IPS-18c (cell line): ENCODE results near the gene EEA1.
"Not testable (repeated sequence)": the region's sequence is repeated elsewhere in the genome, so short reads cannot be mapped to it uniquely, and the experiment has no call there.

Experiments
- H3K4me3 ChIP-seq: 2 replicates; pipeline ENCODE4 v1.7.0; 2013; ENCODE audit warnings: low read depth, mild to moderate bottlenecking, low read length, moderate library complexity; ENCODE audit not compliant: insufficient read depth
- H3K9me3 ChIP-seq: one replicate; pipeline ENCODE4 v1.6.1; 2013; ENCODE audit warnings: mild to moderate bottlenecking, low read length, moderate library complexity; ENCODE audit not compliant: control insufficient read depth, insufficient read depth

Gene EEA1

GRCh38 chr12:92928962-92929915 lies at the start of gene EEA1:
EEA1 (minus strand) TSS chr12:92929295; CDS start chr12:92929066, 229 bp downstream.
- no peaks in the 10 kb centered on the region for H3K9me3 ChIP-seq
- peak within 1 kb of the TSS; percentile 70 for H3K4me3 ChIP-seq

- Histone ChIP-seq H3K4me3 (no peak overlapping the region), H3K9me3 (peaks cover 4% of the 10 kb centered on the region)
Measured at GRCh38 chr12:92978607-92979006, 49.5 kb upstream of the EEA1 start.

- peaks cover 4% of the 10 kb centered on the region for H3K9me3 ChIP-seq
- no peak overlapping the region for H3K4me3 ChIP-seq
Measured at GRCh38 chr12:92977326-92977725, 48.2 kb upstream of the EEA1 start.

- no peak overlapping the region for H3K4me3 ChIP-seq
- peaks cover 4% of the 10 kb centered on the region for H3K9me3 ChIP-seq
Measured at GRCh38 chr12:92974759-92975158, 45.7 kb upstream of the EEA1 start.

GRCh38 chr12:92973614-92974013 lies 44.5 kb upstream of the EEA1 start:
- Histone ChIP-seq H3K9me3 (peaks cover 4% of the 10 kb centered on the region), H3K4me3 (no peak overlapping the region)

- no peak overlapping the region for H3K4me3 ChIP-seq
- peaks cover 4% of the 10 kb centered on the region for H3K9me3 ChIP-seq
Measured at GRCh38 chr12:92971859-92972524, 42.9 kb upstream of the EEA1 start.

GRCh38 chr12:92968176-92968813 lies 39.2 kb upstream of the EEA1 start:
- Histone ChIP-seq H3K9me3 (no peaks in the 10 kb centered on the region), H3K4me3 (no peak overlapping the region)

GRCh38 chr12:92964378-92964777 lies 35.3 kb upstream of the EEA1 start:
- H3K9me3 ChIP-seq, H3K4me3 ChIP-seq: not testable (repeated sequence)

- no peak overlapping the region for H3K4me3 ChIP-seq
- H3K9me3 ChIP-seq = no peaks in the 10 kb centered on the region
Measured at GRCh38 chr12:92961949-92962348, 32.9 kb upstream of the EEA1 start.

GRCh38 chr12:92955997-92956663 lies 27.0 kb upstream of the EEA1 start:
- Histone ChIP-seq H3K4me3 (no peak overlapping the region), H3K9me3 (no peaks in the 10 kb centered on the region)

GRCh38 chr12:92953747-92954146 lies 24.7 kb upstream of the EEA1 start:
- Histone ChIP-seq H3K9me3 (no peaks in the 10 kb centered on the region), H3K4me3 (no peak overlapping the region)

GRCh38 chr12:92952394-92952793 lies 23.3 kb upstream of the EEA1 start:
- H3K4me3 ChIP-seq = no peak overlapping the region

GRCh38 chr12:92951006-92951405 lies 21.9 kb upstream of the EEA1 start:
- H3K9me3 ChIP-seq = no peaks in the 10 kb centered on the region
- H3K4me3 ChIP-seq = no peak overlapping the region

More at GRCh38 chr12:92952394-92952793, 23.3 kb upstream of the EEA1 start:
- H3K9me3 ChIP-seq = no peaks in the 10 kb centered on the region

GRCh38 chr12:92950011-92950410 lies 20.9 kb upstream of the EEA1 start:
- Histone ChIP-seq H3K9me3 (no peaks in the 10 kb centered on the region), H3K4me3 (no peak overlapping the region)

- Histone ChIP-seq H3K9me3 (no peaks in the 10 kb centered on the region), H3K4me3 (no peak overlapping the region)
Measured at GRCh38 chr12:92949466-92949865, 20.4 kb upstream of the EEA1 start.

GRCh38 chr12:92947589-92948215 lies 18.6 kb upstream of the EEA1 start:
- no peaks in the 10 kb centered on the region for H3K9me3 ChIP-seq
- H3K4me3 ChIP-seq = no peak overlapping the region

- H3K9me3 ChIP-seq = no peaks in the 10 kb centered on the region
- no peak overlapping the region for H3K4me3 ChIP-seq
Measured at GRCh38 chr12:92945659-92946220, 16.6 kb upstream of the EEA1 start.
